IMR-90 (cell line): Measurements from ENCODE around the gene FAM53B. TPM values are rescaled to one million over a fixed set of nuclear protein-coding genes. Genes with fewer than 3 reads are reported as not detected.

Experiments used
- ATAC-seq: fragments of 200-7000 bp; cut with Tn5 transposase; 2 replicates; pipeline ENCODE4 v1.9.1; 2020; ENCODE audit warnings: low read depth, mild to moderate bottlenecking, moderate library complexity
- BruUV-seq: library from RNA; stranded (reverse); fragments of 400-500 nt; replicated peaks from 2 replicates; lab custom pipeline; 2021; lab: Mats Ljungman, UMichigan
- CTCF ChIA-PET: fragments of 300-600 bp; formaldehyde crosslinking; extraction: SDS; loops from one replicate; lab custom pipeline; 2021; ENCODE audit warnings: antibody characterized with exemption; lab: Yijun Ruan, JAX
- POLR2A ChIA-PET: fragments of 300-600 bp; sonication (Branson Sonifier 250); formaldehyde crosslinking; loops from one replicate; lab custom pipeline; 2022; ENCODE audit warnings: antibody characterized with exemption; ENCODE audit not compliant: unreplicated experiment; lab: Charles Lee
- DNase-seq: peaks from one replicate; pipeline ENCODE4 v3.0.0; 2013
- H2AFZ ChIP-seq: replicated peaks from 2 replicates; pipeline ENCODE3; 2013; ENCODE audit warnings: low read length, mild to moderate bottlenecking; ENCODE audit not compliant: poor library complexity
- H2AK5ac ChIP-seq: 2 replicates; pipeline ENCODE4 v1.6.1; 2013; ENCODE audit warnings: low read depth, low read length, inconsistent platforms
- H2AK9ac ChIP-seq: replicated peaks from 2 replicates; pipeline ENCODE3; 2013; ENCODE audit warnings: mild to moderate bottlenecking, low read depth, low read length, moderate library complexity; ENCODE audit not compliant: poor library complexity
- H2BK120ac ChIP-seq: 2 replicates; pipeline ENCODE4 v1.6.1; 2013; ENCODE audit warnings: low read depth, low read length, inconsistent platforms
- H2BK15ac ChIP-seq: 3 replicates; pipeline ENCODE4 v1.6.1; 2013; ENCODE audit warnings: low read depth, low read length, inconsistent platforms
- H2BK20ac ChIP-seq: 2 replicates; pipeline ENCODE4 v1.6.1; 2013; ENCODE audit warnings: low read depth, mild to moderate bottlenecking, inconsistent platforms, low read length, moderate library complexity
- H2BK5ac ChIP-seq: 2 replicates; pipeline ENCODE4 v1.6.1; 2013; ENCODE audit warnings: mild to moderate bottlenecking, low read depth, low read length, inconsistent platforms; ENCODE audit not compliant: poor library complexity, severe bottlenecking
- H3K14ac ChIP-seq: replicated peaks from 2 replicates; pipeline ENCODE4 v1.6.1; 2013; ENCODE audit warnings: low read depth, low read length, inconsistent platforms
- H3K18ac ChIP-seq: 2 replicates; pipeline ENCODE4 v1.6.1; 2013; ENCODE audit warnings: low read depth, low read length, control low read depth
- H3K23ac ChIP-seq: 2 replicates; pipeline ENCODE4 v1.6.1; 2013; ENCODE audit warnings: low read depth, low read length, inconsistent platforms
- H3K27ac ChIP-seq: 2 replicates; pipeline ENCODE4 v1.5.1; 2013; ENCODE audit warnings: mild to moderate bottlenecking, control low read depth, low read length; ENCODE audit not compliant: insufficient read depth
- H3K27me3 ChIP-seq: 2 replicates; pipeline ENCODE4 v1.6.1; 2013; ENCODE audit warnings: low read length; ENCODE audit not compliant: control insufficient read depth, insufficient read depth
- H3K36me3 ChIP-seq: 2 replicates; pipeline ENCODE4 v1.6.1; 2013; ENCODE audit warnings: low read length, mixed read lengths; ENCODE audit not compliant: control insufficient read depth, insufficient read depth
- H3K4ac ChIP-seq: 2 replicates; pipeline ENCODE4 v1.6.1; 2013; ENCODE audit warnings: low read depth, low read length, inconsistent platforms
- H3K4me1 ChIP-seq: 2 replicates; pipeline ENCODE4 v1.6.1; 2013; ENCODE audit warnings: low read length, mixed read lengths; ENCODE audit not compliant: control insufficient read depth, insufficient read depth
- H3K4me2 ChIP-seq: 2 replicates; pipeline ENCODE4 v1.6.1; 2013; ENCODE audit warnings: low read depth, mild to moderate bottlenecking, control low read depth, low read length, moderate library complexity
- H3K4me3 ChIP-seq: 2 replicates; pipeline ENCODE4 v1.5.1; 2013; ENCODE audit warnings: low read depth, mild to moderate bottlenecking, control low read depth, low read length, moderate library complexity; ENCODE audit not compliant: insufficient read depth
- H3K56ac ChIP-seq: 2 replicates; pipeline ENCODE4 v1.6.1; 2013; ENCODE audit warnings: low read length, inconsistent platforms; ENCODE audit not compliant: insufficient read depth; ENCODE audit errors: extremely low read depth
- H3K79me1 ChIP-seq, 2 experiments: 2 replicates each; pipeline ENCODE4 v1.6.1; 2013; ENCODE audit warnings: low read length in 2 of 2, inconsistent platforms in 1 of 2, low read depth in 1 of 2
- H3K9ac ChIP-seq: 2 replicates; pipeline ENCODE4 v1.6.1; 2013; ENCODE audit warnings: low read depth, low read length, control low read depth
- H3K9me1 ChIP-seq: 2 replicates; pipeline ENCODE4 v1.6.1; 2013; ENCODE audit warnings: low read length, inconsistent platforms; ENCODE audit not compliant: insufficient read depth
- H3K9me3 ChIP-seq: 2 replicates; pipeline ENCODE4 v1.6.1; 2013; ENCODE audit warnings: low read length; ENCODE audit not compliant: control insufficient read depth, insufficient read depth
- H4K20me1 ChIP-seq: 2 replicates; pipeline ENCODE4 v1.6.1; 2013; ENCODE audit warnings: low read length, inconsistent platforms; ENCODE audit not compliant: insufficient read depth
- H4K5ac ChIP-seq: 2 replicates; pipeline ENCODE4 v1.6.1; 2013; ENCODE audit warnings: mild to moderate bottlenecking, low read depth, low read length, control low read depth
- H4K8ac ChIP-seq, 2 experiments: 2 replicates each; pipeline ENCODE4 v1.6.1; 2013; ENCODE audit warnings: low read depth in 2 of 2, low read length in 2 of 2, control low read depth in 1 of 2, inconsistent platforms in 1 of 2
- H4K91ac ChIP-seq: 2 replicates; pipeline ENCODE4 v1.6.1; 2013; ENCODE audit warnings: low read depth, low read length, inconsistent platforms; ENCODE audit not compliant: insufficient read depth
- BHLHE40 ChIP-seq: fragments of 150-350 bp; IDR thresholded peaks from 2 replicates; pipeline ENCODE4 v1.6.1; 2016; ENCODE audit warnings: mild to moderate bottlenecking, low read depth, low read length
- CEBPB ChIP-seq: IDR thresholded peaks from 2 replicates; pipeline ENCODE4 v1.6.1; 2012; ENCODE audit warnings: low read depth, low read length, improper control_type of control experiment
- CHD1 ChIP-seq: IDR thresholded peaks from 2 replicates; pipeline ENCODE4 v1.6.1; 2012; ENCODE audit warnings: low read depth, low read length, improper control_type of control experiment
- ELK1 ChIP-seq: fragments of 150-350 bp; IDR thresholded peaks from 2 replicates; pipeline ENCODE4 v1.6.1; 2016; ENCODE audit warnings: low read depth, mild to moderate bottlenecking, low read length, moderate library complexity, borderline replicate concordance
- FOS ChIP-seq: fragments of 150-350 bp; IDR thresholded peaks from 2 replicates; pipeline ENCODE4 v1.6.1; 2016; ENCODE audit warnings: low read depth, low read length
- MAFK ChIP-seq: IDR thresholded peaks from 2 replicates; pipeline ENCODE4 v1.6.1; 2012; ENCODE audit warnings: low read depth, low read length, improper control_type of control experiment
- MAZ ChIP-seq: IDR thresholded peaks from 2 replicates; pipeline ENCODE4 v1.6.1; 2012; ENCODE audit warnings: low read depth, mild to moderate bottlenecking, low read length, improper control_type of control experiment, moderate library complexity, borderline replicate concordance
- MXI1 ChIP-seq: IDR thresholded peaks from 2 replicates; pipeline ENCODE4 v1.6.1; 2012; ENCODE audit warnings: low read depth, mild to moderate bottlenecking, low read length, moderate library complexity, borderline replicate concordance
- NFE2L2 ChIP-seq: fragments of 150-350 bp; IDR thresholded peaks from 2 replicates; pipeline ENCODE4 v1.6.1; 2016; ENCODE audit warnings: low read depth, mild to moderate bottlenecking, low read length
- POLR2A ChIP-seq: IDR thresholded peaks from 2 replicates; pipeline ENCODE4 v1.6.1; 2012; ENCODE audit warnings: mild to moderate bottlenecking, low read depth, low read length
- RAD21 ChIP-seq: IDR thresholded peaks from 2 replicates; pipeline ENCODE4 v1.6.1; 2012; ENCODE audit warnings: low read length, improper control_type of control experiment
- RCOR1 ChIP-seq: IDR thresholded peaks from 2 replicates; pipeline ENCODE4 v1.6.1; 2012; ENCODE audit warnings: mild to moderate bottlenecking, low read length, improper control_type of control experiment; ENCODE audit not compliant: insufficient replicate concordance
- RFX5 ChIP-seq: IDR thresholded peaks from 2 replicates; pipeline ENCODE4 v1.8.0; 2012; ENCODE audit warnings: low read depth, mild to moderate bottlenecking, low read length, moderate library complexity
- SMC3 ChIP-seq: fragments of 150-350 bp; IDR thresholded peaks from 2 replicates; pipeline ENCODE4 v1.6.1; 2016; ENCODE audit warnings: low read depth, mild to moderate bottlenecking, antibody characterized with exemption, low read length, moderate library complexity
- USF2 ChIP-seq: fragments of 150-350 bp; IDR thresholded peaks from 2 replicates; pipeline ENCODE4 v1.6.1; 2017; ENCODE audit warnings: mild to moderate bottlenecking, antibody characterized with exemption, low read length, low read depth
- WGBS, 2 experiments: methylation state at CpG; one replicate each; pipeline versions ENCODE4 v1.1.5 to v1.1.7; 2013; ENCODE audit warnings: missing lambda C conversion rate in 2 of 2; ENCODE audit not compliant: insufficient read length in 1 of 2; ENCODE audit errors: extremely low coverage in 2 of 2; 5-methylcytosine and 5-hydroxymethylcytosine counted together
- dilution Hi-C: fragments of 300-500 bp; cut with HindIII; formaldehyde crosslinking; loops from one replicate; pipeline ENCODE4 v1.14.3; 2018; ENCODE audit warnings: low sequenced_read_pairs; ENCODE audit not compliant: unreplicated experiment
- in situ Hi-C: fragments of 300-500 bp; cut with MboI; formaldehyde crosslinking; loops from 3 replicates; pipeline ENCODE4 v1.14.3; 2019; ENCODE audit warnings: low sequenced_read_pairs, inconsistent platforms, mixed read lengths
- intact Hi-C: fragments of 100-400 bp; cut with micrococcal nuclease; formaldehyde crosslinking; loops from 2 replicates; pipeline ENCODE4 v1.10.0; 2022
- polyA plus RNA-seq, 3 experiments: library from polyadenylated mRNA; depleted of rRNA; stranded (reverse); fragments of >200 nt; gene quantifications; 2 replicates each; pipeline ENCODE4 v1.2.3, GENCODE V29; 2012; ENCODE audit warnings: low replicate concordance in 1 of 3
- total RNA-seq: library from RNA; depleted of rRNA; stranded (reverse); fragments of >200 nt; gene quantifications from 2 replicates; pipeline ENCODE4 v1.2.3, GENCODE V29; 2012
- TF ChIP-seq, protein P1 (sequence below): conservative IDR thresholded peaks from 2 replicates; pipeline ENCODE4 v1.5.1; 2012; ENCODE audit warnings: mild to moderate bottlenecking, low read depth, low read length, improper control_type of control experiment

Gene FAM53B
- total and polyA plus RNA-seq, 2 of the 4 experiments (the other 2 are of a cell fraction): 3.8 to 5.7 TPM

DNA sequence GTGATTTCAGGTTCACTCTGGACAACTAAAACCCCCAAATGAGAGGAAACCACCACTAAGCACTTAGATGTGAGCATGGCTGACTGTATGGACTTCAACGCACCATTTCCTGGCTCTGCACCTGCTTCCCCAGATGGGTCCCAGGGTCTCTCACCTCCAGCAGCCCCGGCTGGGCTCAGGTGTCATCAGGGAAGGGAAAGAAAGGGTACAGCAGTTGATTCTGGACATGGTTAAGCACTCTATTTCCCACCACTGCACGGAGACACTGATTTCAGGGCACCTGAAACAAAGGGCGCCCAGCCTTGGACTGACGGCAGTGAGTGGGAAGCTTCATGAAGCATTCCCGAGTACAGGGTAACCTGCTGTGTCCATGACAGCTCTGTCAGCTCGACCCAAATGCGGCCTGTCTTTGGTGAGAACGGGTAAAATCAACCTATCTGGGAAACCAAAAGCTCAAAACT is 19.0 kb downstream of the FAM53B start:
- no peak for ATAC-seq
- no peak overlapping the region for H3K14ac ChIP-seq
- in situ Hi-C loops: no loop called here
- H3K9me1 ChIP-seq: peaks cover 3% of the 10 kb centered on the region; the same call in 1 of the 2 replicates
- CTCF ChIA-PET: no interaction called here
- no peak overlapping the region for H3K56ac ChIP-seq
- no peak overlapping the region for H2AFZ ChIP-seq
- no peak overlapping the region for H2BK20ac ChIP-seq
- intact Hi-C loops: no loop called here
- no peak overlapping the region for H2AK9ac ChIP-seq
- peaks cover 5% of the 10 kb centered on the region; the same call in 1 of the 2 replicates for H3K4me1 ChIP-seq
- 92% methylated on average over 5 of the region's 9 CpGs; no CpG with 5 or more reads in 1 of the 2 experiments for WGBS, 2 experiments
- no peaks in the 10 kb centered on the region for H3K27me3 ChIP-seq
- H3K18ac ChIP-seq: no peak overlapping the region
- no TSS peak for BruUV-seq
- H3K4me3 ChIP-seq: no peak overlapping the region
- H3K4ac ChIP-seq: no peak overlapping the region
- H2AK5ac ChIP-seq: no peak overlapping the region
- H3K4me2 ChIP-seq: no peak overlapping the region
- no peak overlapping the region for H2BK120ac ChIP-seq
- no peak overlapping the region for H4K5ac ChIP-seq
- H4K20me1 ChIP-seq: peaks cover 8% of the 10 kb centered on the region
- DNase-seq: no peak
- H4K91ac ChIP-seq: no peak overlapping the region
- H3K36me3 ChIP-seq: peaks cover 2% of the 10 kb centered on the region; the same call in 1 of the 2 replicates
- no peaks in the 10 kb centered on the region for H3K9me3 ChIP-seq
- H4K8ac ChIP-seq: no peak overlapping the region
- no peak overlapping the region for H2BK15ac ChIP-seq
- H3K27ac ChIP-seq: no peak overlapping the region
- H3K9ac ChIP-seq: no peak overlapping the region
- H3K79me1 ChIP-seq: peaks cover 8% of the 10 kb centered on the region in 2 experiments; a peak in 2 of 4 replicates
- H2BK5ac ChIP-seq: no peak overlapping the region
- POLR2A ChIA-PET: no interaction called here
- no peak overlapping the region for H3K23ac ChIP-seq
- dilution Hi-C loops: no loop called here
- TF ChIP-seq MXI1: no peak
- no peak for TF ChIP-seq MAZ
- TF ChIP-seq POLR2A: no peak
- no peak for TF ChIP-seq FOS
- no peak for TF ChIP-seq USF2
- no peak for TF ChIP-seq RAD21
- no peak for TF ChIP-seq BHLHE40
- TF ChIP-seq CEBPB: no peak
- no peak for TF ChIP-seq MAFK
- no peak for TF ChIP-seq CHD1
- no peak for TF ChIP-seq ELK1
- no peak for TF ChIP-seq SMC3
- no peak for TF ChIP-seq RCOR1
- TF ChIP-seq, protein P1, sequence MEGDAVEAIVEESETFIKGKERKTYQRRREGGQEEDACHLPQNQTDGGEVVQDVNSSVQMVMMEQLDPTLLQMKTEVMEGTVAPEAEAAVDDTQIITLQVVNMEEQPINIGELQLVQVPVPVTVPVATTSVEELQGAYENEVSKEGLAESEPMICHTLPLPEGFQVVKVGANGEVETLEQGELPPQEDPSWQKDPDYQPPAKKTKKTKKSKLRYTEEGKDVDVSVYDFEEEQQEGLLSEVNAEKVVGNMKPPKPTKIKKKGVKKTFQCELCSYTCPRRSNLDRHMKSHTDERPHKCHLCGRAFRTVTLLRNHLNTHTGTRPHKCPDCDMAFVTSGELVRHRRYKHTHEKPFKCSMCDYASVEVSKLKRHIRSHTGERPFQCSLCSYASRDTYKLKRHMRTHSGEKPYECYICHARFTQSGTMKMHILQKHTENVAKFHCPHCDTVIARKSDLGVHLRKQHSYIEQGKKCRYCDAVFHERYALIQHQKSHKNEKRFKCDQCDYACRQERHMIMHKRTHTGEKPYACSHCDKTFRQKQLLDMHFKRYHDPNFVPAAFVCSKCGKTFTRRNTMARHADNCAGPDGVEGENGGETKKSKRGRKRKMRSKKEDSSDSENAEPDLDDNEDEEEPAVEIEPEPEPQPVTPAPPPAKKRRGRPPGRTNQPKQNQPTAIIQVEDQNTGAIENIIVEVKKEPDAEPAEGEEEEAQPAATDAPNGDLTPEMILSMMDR: no peak
- TF ChIP-seq NFE2L2: no peak
- no peak for TF ChIP-seq RFX5
